ENCODE data around the gene SMCR8. TPM values are rescaled to one million over a fixed set of nuclear protein-coding genes. Genes with fewer than 3 reads are reported as not detected.

SMCR8 gene
- total RNA-seq, 4 donors from 2014 or later = 16.7 to 28.3 (median 19.6) TPM

- Histone ChIP-seq H3K27me3 (no peaks in the 10 kb centered on the region), H3K27ac (no peak overlapping the region), H3K9me3 (no peaks in the 10 kb centered on the region), H3K36me3 (peaks cover 31 to 51% of the 10 kb centered on the region in 2 donors), H3K4me1 (peaks cover 5 to 22% of the 10 kb centered on the region in 2 donors), H3K4me3 (replicated peaks in 1 of 3) (no peak overlapping the region)
- DNase-seq = no peak
- intact Hi-C loops (cut with DNase I) = no loop called here
- TF ChIP-seq CTCF (IDR thresholded peaks at IDR 0.05) (no peak), POLR2A (IDR thresholded peaks at IDR 0.05) (no peak)
- WGBS, 2 donors = 63 to 70% methylated on average over 2 to 3 of the region's 3 CpGs
Observed at GRCh38 chr17:18323007-18323406, 7.9 kb downstream of the SMCR8 start.

DNA sequence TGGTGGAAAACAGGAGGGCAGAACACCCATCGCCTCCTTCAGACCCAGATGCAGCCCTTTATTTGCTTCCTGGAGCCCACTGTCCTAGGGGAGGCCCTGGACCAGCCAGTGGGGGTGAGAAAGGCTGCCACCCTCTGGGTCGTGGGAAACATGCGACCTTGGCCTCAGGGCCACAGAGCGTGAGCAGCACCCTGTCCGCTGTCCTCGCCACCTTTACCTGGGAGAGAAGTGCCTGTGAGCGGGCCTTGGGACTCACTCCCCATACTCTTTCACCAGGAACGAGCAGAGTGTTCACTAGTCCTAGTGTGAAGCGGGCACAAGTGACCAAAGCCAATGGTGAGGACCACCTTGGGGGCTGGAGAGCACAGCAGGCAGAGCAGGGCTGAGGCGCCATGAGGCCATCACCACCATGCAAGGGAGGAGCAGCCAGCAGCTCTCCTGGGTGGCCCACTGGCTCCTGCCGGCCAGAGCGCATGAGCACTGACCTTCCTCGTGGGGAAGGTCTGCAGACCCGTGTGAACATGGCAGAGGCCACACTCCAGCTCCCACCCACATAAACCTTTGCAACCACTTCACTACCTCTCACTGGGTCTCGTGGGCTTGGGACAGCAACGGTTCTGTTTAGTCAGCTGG is 8.5 kb downstream of the SMCR8 start:
- no peaks in the 10 kb centered on the region for H3K27me3 ChIP-seq
- peaks cover 2 to 16% of the 10 kb centered on the region in 2 donors for H3K4me1 ChIP-seq
- no peak overlapping the region for H3K27ac ChIP-seq
- no peak for TF ChIP-seq CTCF (IDR thresholded peaks at IDR 0.05)
- TF ChIP-seq POLR2A (IDR thresholded peaks at IDR 0.05) = no peak
- H3K4me3 ChIP-seq (replicated peaks in 1 of 3) = no peak overlapping the region
- H3K36me3 ChIP-seq = peaks cover 30 to 57% of the 10 kb centered on the region in 2 donors
- no peaks in the 10 kb centered on the region for H3K9me3 ChIP-seq
- WGBS, 2 donors = 85 to 97% methylated on average over 11 to 16 of the region's 16 CpGs
- no peak for DNase-seq
- intact Hi-C loops (cut with DNase I) = no loop called here

DNA sequence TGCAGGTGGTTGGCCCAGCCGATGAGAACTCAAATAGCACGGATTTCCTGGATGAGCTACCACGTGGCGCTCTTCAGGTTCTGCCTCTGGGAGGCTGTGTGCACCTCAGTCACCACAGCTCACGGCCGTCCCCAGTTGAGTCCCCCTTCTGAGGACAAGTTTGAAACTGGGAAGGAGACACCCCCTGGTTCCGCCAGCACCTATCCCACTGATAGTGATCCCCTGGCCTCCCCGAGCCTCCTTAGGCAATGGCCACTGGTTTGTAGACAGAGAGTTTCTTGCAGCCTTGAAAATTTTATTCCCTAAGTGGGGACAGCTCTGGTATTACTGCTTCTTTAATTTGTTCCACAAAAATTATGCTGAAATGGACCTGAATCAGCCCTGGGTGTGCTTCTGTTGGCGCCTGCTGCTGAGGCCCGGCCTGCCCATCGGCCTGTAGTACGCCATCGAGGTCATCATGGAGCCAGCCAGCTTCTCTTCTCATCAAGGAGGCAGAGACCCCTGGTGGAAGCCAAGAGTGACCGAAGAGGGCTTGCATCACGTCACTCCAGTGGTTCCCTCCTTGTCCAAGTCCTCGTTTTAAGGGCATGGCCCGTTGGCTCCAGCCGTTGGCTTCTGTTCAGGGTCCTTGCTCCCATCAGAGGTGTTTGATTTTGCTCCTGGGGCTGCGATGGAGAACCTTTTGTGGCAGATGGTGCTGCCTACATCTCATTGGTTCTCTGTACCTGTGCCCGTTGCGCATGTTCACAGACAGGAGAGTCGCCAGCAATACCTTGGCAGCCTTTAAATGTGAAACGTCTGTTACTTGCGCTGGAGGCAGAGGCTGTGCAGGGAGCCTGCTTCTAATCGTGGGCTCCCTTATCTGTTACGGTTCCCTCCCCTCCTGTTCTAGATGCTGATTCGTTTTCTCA is 9.3 kb downstream of the SMCR8 start:
- no peak overlapping the region for H3K27ac ChIP-seq
- intact Hi-C loops (cut with DNase I) = no loop called here
- TF ChIP-seq POLR2A (IDR thresholded peaks at IDR 0.05) = no peak
- no peak for TF ChIP-seq CTCF (IDR thresholded peaks at IDR 0.05)
- no peaks in the 10 kb centered on the region for H3K27me3 ChIP-seq
- peaks cover 30 to 55% of the 10 kb centered on the region in 2 donors for H3K36me3 ChIP-seq
- peaks cover 2 to 8% of the 10 kb centered on the region in 2 donors for H3K4me1 ChIP-seq
- no peak overlapping the region for H3K4me3 ChIP-seq (replicated peaks in 1 of 3)
- H3K9me3 ChIP-seq = no peaks in the 10 kb centered on the region
- DNase-seq = no peak
- 92 to 93% methylated on average over 27 of the region's 27 CpGs for WGBS, 2 donors

- no peak overlapping the region for H3K27ac ChIP-seq
- DNase-seq = no peak
- H3K27me3 ChIP-seq = no peaks in the 10 kb centered on the region
- TF ChIP-seq CTCF (IDR thresholded peaks at IDR 0.05) (no peak), POLR2A (IDR thresholded peaks at IDR 0.05) (no peak)
- peaks cover 0 to 7% of the 10 kb centered on the region in 2 donors for H3K4me1 ChIP-seq
- H3K36me3 ChIP-seq = peaks cover 40 to 64% of the 10 kb centered on the region in 2 donors
- intact Hi-C loops (cut with DNase I) = no loop called here
- WGBS, 2 donors = 95 to 98% methylated on average over 2 of the region's 2 CpGs
- no peak overlapping the region for H3K4me3 ChIP-seq (replicated peaks in 1 of 3)
- no peaks in the 10 kb centered on the region for H3K9me3 ChIP-seq
Observed at GRCh38 chr17:18326039-18326438, 10.9 kb downstream of the SMCR8 start.

- TF ChIP-seq CTCF (IDR thresholded peaks at IDR 0.05) (no peak), POLR2A (IDR thresholded peaks at IDR 0.05) (no peak)
- no peaks in the 10 kb centered on the region for H3K27me3 ChIP-seq
- no peaks in the 10 kb centered on the region for H3K9me3 ChIP-seq
- no peak for DNase-seq
- H3K36me3 ChIP-seq = peaks cover 42 to 69% of the 10 kb centered on the region in 2 donors
- H3K4me1 ChIP-seq = peaks cover 0 to 5% of the 10 kb centered on the region in 2 donors
- H3K4me3 ChIP-seq (replicated peaks in 1 of 3) = no peak overlapping the region
- H3K27ac ChIP-seq = no peak overlapping the region
- WGBS, 2 donors = 92 to 98% methylated on average over 5 to 6 of the region's 6 CpGs
- intact Hi-C loops (cut with DNase I) = no loop called here
Observed at GRCh38 chr17:18326572-18326971, 11.5 kb downstream of the SMCR8 start.
